Endothelial cell of umbilical vein (primary cell): ENCODE results near the gene ME3.

Experiments used
- CTCF ChIP-seq, 2 donors: IDR thresholded peaks; 1 replicate in 1 of 2; 2 replicates in 1 of 2; pipeline ENCODE4 v1.5.1; 2011; ENCODE audit warnings: low read length in 2 of 2, mild to moderate bottlenecking in 2 of 2, moderate library complexity in 2 of 2, control low read depth in 1 of 2, inconsistent platforms in 1 of 2, low read depth in 1 of 2; ENCODE audit not compliant: insufficient read depth in 1 of 2; ENCODE audit errors: extremely low read depth in 1 of 2
- EZH2 ChIP-seq: IDR thresholded peaks from 2 replicates; pipeline ENCODE4 v1.6.1; 2012; ENCODE audit warnings: borderline replicate concordance, low read depth, mild to moderate bottlenecking, moderate library complexity, low read length, inconsistent platforms; ENCODE audit not compliant: severe bottlenecking
- POLR2AphosphoS5 ChIP-seq: IDR thresholded peaks from 2 replicates; pipeline ENCODE4 v1.6.1; 2012; ENCODE audit warnings: low read depth, mild to moderate bottlenecking, control low read depth, low read length, moderate library complexity; ENCODE audit not compliant: insufficient read depth

DNA sequence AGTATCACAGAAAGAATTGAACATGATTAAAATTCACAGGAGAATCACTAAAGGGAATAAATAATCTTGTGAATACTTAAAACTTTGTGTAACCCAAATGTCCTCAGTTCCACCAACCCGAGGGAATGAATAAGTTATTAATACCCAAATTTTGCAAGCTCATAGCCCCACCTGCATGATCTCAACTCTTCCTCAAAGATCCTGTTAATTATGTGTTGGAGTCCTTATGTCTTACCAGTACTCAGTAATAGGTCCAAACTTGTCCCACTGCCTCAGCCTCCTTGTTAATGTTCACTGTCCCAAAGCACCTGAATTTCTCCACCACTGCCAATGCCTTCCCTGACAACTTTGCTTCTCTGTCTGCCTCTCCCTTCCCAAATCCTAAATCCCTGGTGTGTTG, 46.1 kb upstream of the ME3 start:
- TF ChIP-seq EZH2, result no peak
- TF ChIP-seq POLR2AphosphoS5, result no peak
- TF ChIP-seq CTCF (IDR thresholded peaks at IDR 0.05; ENCODE audit: extremely low read depth in 1 of 2, insufficient read depth in 1 of 2, low read depth in 1 of 2, low read length in 2 of 2), result no peak
